GM18907 (cell line): ENCODE measurements around the gene HOXB4.

ENCODE experiments used
- ATAC-seq: cut with Tn5 transposase; IDR thresholded peaks from one replicate; pipeline ENCODE4 v1.9.1; 2021; ENCODE audit warnings: mild to moderate bottlenecking, moderate library complexity; ENCODE audit not compliant: unreplicated experiment

The HOXB4 gene

GRCh38 chr17:48615047-48615962 is 37.2 kb upstream of the HOXB4 start, which contains the start of gene HOXB8:
Gene HOXB8, minus strand, starts transcription at chr17:48615292. Its CDS starts 588 bp downstream, at chr17:48614704.
- no peak for ATAC-seq

- ATAC-seq: no peak
These were observed 35.9 kb upstream of the HOXB4 start for GRCh38 chr17:48613862-48614694.

GRCh38 chr17:48612854-48613691 is 34.9 kb upstream of the HOXB4 start:
- no peak for ATAC-seq

- no peak for ATAC-seq
These were observed 34.3 kb upstream of the HOXB4 start for GRCh38 chr17:48612456-48612853.

- ATAC-seq: no peak
These were observed 33.7 kb upstream of the HOXB4 start for GRCh38 chr17:48611681-48612455.

- no peak for ATAC-seq
These were observed 33.1 kb upstream of the HOXB4 start for GRCh38 chr17:48611213-48611612.

GRCh38 chr17:48610282-48611211 is 32.4 kb upstream of the HOXB4 start, which contains the start of gene HOXB7:
Gene HOXB7, minus strand, starts transcription at chr17:48611017. Its CDS starts 99 bp downstream, at chr17:48610918.
- ATAC-seq: no peak

GRCh38 chr17:48609759-48610281 is 31.7 kb upstream of the HOXB4 start:
- no peak for ATAC-seq

GRCh38 chr17:48609033-48609432 is 30.9 kb upstream of the HOXB4 start:
- ATAC-seq: no peak

GRCh38 chr17:48608494-48608834 is 30.3 kb upstream of the HOXB4 start:
- no peak for ATAC-seq

- ATAC-seq: no peak
These were observed 28.9 kb upstream of the HOXB4 start for GRCh38 chr17:48606892-48607614.

GRCh38 chr17:48605991-48606891 is 28.1 kb upstream of the HOXB4 start:
- no peak for ATAC-seq

GRCh38 chr17:48605409-48605919 is 27.3 kb upstream of the HOXB4 start:
- no peak for ATAC-seq

- ATAC-seq: no peak
These were observed 26.7 kb upstream of the HOXB4 start, which contains the start of gene HOXB6 for GRCh38 chr17:48604770-48605329. Gene HOXB6, minus strand, starts transcription at chr17:48604986. Its CDS starts 6,836 bp downstream, at chr17:48598150.

GRCh38 chr17:48603959-48604769 is 26.0 kb upstream of the HOXB4 start:
- no peak for ATAC-seq
